Hair follicular keratinocyte (primary cell): ENCODE data around the gene KCNQ4. TPM values are rescaled to one million over a fixed set of nuclear protein-coding genes. Genes with fewer than 3 reads are reported as not detected.

Experiments
- total RNA-seq: library from RNA; depleted of rRNA; stranded (reverse); fragments of >200 nt; gene quantifications from 2 replicates; pipeline ENCODE4 v1.2.3, GENCODE V29; 2015

KCNQ4 gene
- 0.08 TPM in 2 replicates for total RNA-seq

GRCh38 chr1:40783001-40783905 is at the start of gene KCNQ4:
Gene KCNQ4, plus strand, starts transcription at chr1:40783787. Its CDS starts 307 bp downstream, at chr1:40784094.

GRCh38 chr1:40862008-40862863 is 78.6 kb downstream of the KCNQ4 start, which contains the start of gene CITED4:
Gene CITED4, minus strand, starts transcription at chr1:40862363. Its CDS starts 236 bp downstream, at chr1:40862127.

Other genes with a start within 250 kb of the KCNQ4 start
- gene RIMS3, start 118.1 kb upstream of the KCNQ4 start, total RNA-seq = 3.1 and 3.6 TPM in 2 replicates
- 24.7 and 29.5 TPM in 2 replicates for gene NFYC, start 92.1 kb upstream of the KCNQ4 start, total RNA-seq
- gene CITED4, start 78.6 kb downstream of the KCNQ4 start, total RNA-seq = 151 and 218 TPM in 2 replicates
- gene CTPS1, start 195.9 kb downstream of the KCNQ4 start, total RNA-seq = 34.7 and 69.3 TPM in 2 replicates
- not detected in 2 replicates for gene SLFNL1, start 237.9 kb downstream of the KCNQ4 start, total RNA-seq